HL-60 (cell line): ENCODE measurements around the gene WNT4.

Experiments
- CTCF ChIP-seq: IDR thresholded peaks from one replicate; pipeline ENCODE4 v1.5.1; 2011; ENCODE audit warnings: low read length, control low read depth, inconsistent platforms; ENCODE audit not compliant: insufficient read depth
- POLR2AphosphoS5 ChIP-seq: IDR thresholded peaks from 2 replicates; pipeline ENCODE4 v1.6.1; 2012; ENCODE audit warnings: low read depth

- no peak for TF ChIP-seq CTCF
- TF ChIP-seq POLR2AphosphoS5 = no peak
Measured at GRCh38 chr1:22174446-22175220, 31.7 kb upstream of the WNT4 start.
